ENCODE measurements around the gene SRSF3. TPM values are rescaled to one million over a fixed set of nuclear protein-coding genes. Genes with fewer than 3 reads are reported as not detected.
A peak's percentile ranks its signal among the peaks of the same experiment; 100 is the strongest.
"Not testable (repeated sequence)": the region's sequence is repeated elsewhere in the genome, so short reads cannot be mapped to it uniquely, and the experiment has no call there.

Gene SRSF3
- total RNA-seq, 1 donor from 2014 or later, result 216 TPM

DNA sequence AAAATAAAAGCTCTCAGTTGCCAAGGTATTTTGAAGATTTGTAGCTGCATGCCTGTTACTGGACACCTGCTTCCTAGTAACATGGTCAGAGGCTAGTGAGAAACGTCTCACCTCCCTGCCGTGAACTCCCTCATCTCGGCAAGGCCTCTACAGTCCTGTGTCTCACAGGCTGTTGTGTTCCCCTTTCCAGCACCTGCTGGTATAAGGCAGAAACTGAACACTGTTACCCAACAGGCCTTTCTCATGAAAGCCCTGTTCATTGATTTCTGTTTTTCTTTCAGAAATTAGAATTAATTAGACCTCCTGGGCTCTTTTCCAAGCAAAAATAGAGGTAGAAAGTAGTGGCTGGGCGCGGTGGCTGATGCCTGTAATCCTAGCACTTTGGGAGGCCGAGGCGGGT lies 17.6 kb upstream of the SRSF3 start:
- ATAC-seq, result no peak

DNA sequence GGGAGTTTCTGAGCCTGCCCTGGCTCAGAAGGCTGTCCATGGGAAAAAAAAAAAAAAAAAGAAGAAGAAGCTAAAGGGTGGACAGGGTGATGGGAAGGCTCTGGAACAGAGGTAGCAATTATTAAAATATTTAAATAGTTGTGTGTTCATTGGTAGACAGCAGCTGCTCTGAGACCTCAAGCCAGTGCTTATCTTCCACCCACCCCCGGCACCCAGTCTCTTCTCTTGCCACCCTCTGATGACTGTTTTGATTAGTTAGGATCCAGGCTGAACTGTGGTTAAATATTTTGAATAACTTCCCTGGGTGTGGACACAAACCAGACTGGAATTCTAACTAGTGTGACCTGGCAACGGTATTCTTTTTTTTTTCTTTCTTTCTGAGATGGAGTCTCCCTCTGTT lies 16.9 kb upstream of the SRSF3 start:
- ATAC-seq, result peak; percentile 66

DNA sequence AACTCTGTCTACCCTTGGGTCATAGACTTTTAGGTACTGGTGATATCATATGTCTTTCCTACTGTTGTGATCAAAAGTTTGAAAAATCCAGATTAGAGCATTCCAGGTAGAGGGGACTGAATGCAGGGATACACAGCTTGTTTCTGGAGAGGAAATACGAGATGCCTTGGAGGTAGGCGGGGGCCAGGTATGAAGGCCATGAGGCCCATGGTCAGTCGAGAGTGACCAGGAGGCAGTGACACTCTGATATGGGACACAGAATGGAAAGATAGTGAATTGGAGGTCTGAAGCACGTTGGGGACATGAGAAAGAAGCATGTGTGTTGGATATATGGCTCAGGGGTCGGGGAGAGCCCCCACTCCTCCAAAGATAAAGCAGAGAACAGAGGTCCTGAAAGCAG lies 16.1 kb upstream of the SRSF3 start:
- no peak for ATAC-seq

DNA sequence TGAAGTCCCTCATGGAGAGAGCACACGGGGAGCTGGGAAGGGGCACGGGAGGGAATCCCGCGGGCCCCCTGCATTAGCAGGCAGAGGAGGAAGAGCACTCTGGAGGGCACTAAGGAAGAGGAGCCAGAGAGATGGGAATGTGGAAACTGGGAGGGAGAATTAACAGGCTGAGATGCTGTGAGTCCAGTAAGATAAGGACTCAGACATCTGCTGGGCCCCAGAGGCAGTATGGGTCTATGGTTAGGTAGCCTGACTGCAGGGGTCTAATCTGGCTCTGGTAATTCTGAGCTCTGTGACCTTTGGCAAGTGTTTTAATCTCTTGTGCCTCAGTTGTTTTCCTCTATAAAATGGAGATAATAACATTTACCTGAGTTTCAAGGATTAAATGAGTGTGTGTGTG lies 15.7 kb upstream of the SRSF3 start:
- no peak for ATAC-seq

DNA sequence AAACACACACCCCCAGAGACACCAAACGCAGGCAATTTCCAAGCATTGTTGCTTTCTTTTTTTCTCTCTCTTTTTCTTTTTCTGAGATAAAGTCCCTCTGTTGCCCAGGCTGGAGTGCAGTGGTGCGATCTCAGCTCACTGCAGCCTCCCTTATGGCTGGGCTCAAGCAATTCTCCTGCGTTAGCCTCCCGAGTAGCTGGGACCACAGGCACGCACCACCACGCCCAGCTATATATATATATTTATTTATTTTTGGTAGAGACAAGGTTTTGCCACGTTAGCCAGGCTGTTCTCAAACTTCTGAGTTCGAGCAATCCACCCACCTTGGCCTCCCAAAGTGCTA lies 14.0 kb upstream of the SRSF3 start:
- no peak for ATAC-seq

DNA sequence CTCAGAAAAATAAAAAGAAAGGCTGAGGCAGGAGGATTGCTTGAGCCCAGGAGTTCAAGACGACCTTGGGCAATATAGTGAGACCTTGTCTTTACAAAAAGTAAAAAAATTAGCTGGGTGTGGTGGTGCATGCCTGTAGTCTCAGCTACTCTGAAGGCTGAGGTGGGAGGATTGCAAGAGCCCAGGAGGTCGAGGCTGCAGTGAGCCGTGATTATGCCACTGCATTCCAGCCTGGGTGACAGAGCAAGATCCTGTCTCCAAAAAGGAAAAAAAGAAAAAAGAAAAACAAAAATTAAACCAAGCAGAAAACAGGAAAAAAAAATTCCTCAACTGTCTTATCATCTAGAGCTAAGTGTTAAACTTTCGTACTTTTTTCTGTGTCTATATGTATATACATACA lies 12.4 kb upstream of the SRSF3 start:
- no peak for ATAC-seq

DNA sequence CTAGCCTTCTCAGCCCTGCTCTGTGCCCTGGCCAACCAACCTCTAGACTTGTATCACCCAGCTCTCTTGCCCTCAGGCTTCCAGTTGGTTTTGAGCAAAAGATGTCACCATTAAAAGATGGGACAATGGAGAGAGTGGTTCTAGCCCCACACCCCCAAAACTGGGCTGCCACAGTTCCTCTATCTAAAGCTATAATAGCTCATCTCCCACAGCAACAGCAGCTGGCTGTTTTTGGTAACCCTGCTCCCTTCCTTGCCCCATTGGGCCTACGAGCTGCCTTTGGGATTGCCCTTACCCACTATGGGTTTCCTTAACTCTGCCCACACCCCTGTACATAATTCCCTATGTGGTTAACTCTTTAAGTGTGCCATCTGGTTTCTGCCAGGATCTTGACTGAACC lies 7.6 kb upstream of the SRSF3 start:
- ATAC-seq, result no peak

DNA sequence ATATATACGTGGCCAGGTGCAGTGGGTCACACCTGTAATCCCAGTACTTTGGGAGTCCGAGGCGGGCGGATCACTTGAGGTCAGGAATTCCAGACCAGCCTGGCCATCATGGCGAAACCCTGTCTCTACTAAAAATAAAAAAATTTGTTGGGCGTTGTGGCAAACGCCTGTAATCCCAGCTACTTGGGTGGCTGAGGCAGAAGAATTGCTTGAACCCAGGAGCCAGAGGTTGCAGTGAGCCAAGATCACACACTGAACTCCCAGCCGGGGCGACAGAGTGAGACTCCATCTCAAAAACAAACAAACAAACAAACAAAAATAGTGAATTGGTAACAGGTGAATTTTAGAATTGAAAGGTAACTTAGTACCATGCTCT lies 5.1 kb upstream of the SRSF3 start:
- ATAC-seq, result not testable (repeated sequence)

DNA sequence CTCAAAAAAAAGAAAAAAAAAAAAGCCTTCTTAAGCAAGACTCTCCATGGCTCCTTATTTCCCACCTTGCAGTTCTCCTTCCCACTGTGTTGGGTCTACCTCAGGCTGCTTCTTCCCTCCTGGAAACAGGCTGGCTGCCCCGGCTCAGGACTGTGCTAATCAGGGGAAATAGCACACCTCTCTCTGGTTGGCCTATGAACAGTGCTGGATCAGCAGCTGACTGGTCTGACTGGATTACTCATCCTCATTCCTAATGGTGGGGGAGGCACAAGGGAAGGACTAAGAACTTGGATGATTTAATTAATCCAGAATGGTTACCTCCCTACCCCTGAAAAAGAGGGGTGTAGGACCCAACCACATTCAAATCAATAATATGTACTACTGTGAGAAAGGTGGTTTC lies 3.9 kb upstream of the SRSF3 start:
- peak; percentile 42 for ATAC-seq

DNA sequence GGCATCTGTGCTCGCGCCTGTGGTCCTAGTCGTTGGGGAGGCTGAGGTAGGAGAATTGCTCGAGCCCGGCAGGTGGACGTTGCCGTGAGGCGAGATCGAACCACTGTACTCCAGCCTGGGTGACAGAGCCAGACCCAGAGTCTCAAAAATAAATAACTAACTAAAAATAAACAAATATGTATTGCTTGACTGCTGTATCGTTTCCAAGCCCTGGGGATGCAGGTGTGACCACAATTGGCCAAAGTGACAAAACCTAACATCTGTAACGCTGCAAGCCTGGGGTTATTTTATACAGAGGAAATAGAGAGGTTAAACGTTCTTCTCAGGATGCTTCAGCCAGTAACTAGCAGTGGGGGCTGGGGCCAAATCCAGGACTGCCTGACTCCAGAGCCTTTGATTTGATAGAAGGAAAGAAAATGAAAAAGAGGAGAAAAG lies 1.9 kb upstream of the SRSF3 start:
- no peak for ATAC-seq

DNA sequence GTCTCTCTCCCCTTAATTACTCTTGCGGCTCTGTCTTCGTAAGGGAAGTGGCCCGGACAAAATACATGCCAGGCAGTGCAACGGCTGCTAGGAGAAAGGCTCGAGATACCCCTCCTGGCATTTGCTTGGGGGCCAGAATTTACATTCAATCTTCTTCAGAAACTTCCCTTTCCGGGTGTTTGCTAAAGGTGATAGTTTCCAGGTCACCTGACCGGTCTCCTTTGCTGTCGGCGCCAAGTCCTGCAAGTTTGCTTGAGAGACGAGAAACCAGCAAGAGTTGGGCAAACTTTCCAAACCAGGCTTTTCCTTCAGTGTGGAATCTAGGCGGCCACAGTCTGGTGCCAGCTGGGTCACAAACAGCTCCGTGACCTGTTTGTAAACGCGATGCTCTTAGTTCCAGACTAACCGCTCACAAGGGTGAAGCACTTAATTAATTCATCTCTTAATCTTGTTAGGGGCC lies 563 bp upstream of the SRSF3 start:
- peak; percentile 28 for ATAC-seq

DNA sequence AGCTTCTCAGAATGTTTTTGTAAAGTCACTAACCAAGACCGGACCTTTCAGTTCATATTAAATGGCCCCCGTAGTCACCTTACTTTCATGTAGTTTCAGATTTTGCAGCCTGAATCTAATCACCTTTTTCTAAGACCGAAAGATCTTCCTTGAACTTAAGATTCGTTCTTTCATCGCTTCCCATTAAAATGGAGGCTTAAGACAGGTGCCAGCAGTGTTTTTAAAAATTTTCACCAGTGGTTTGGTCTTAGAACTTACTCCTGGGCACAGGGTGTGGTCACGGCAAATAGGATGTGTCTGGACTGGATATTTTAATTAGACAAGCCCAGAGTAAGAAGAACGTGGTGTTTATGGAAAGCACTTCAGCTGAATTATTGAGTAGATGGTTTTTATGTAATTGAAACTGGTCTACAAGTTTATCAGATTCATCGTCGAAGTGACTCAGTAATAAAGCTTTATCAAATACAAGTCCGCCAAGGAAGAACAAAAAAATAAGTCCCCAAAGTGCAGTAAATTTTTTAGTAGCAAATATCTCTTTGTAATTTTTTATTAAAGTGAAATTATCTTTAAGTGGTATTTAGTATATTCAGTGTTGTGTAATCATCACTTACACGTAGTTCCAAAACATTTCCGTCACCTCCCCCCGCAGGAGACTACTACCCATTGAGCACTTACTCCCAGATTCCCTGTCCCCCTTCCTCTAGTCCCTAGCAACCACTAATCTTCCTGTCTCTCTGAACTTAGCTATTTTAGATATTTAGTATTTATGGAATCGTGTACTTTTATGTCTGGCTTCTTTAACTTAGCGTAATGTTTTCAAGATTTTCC lies 868 bp downstream of the SRSF3 start:
- peak; percentile 37 for ATAC-seq

DNA sequence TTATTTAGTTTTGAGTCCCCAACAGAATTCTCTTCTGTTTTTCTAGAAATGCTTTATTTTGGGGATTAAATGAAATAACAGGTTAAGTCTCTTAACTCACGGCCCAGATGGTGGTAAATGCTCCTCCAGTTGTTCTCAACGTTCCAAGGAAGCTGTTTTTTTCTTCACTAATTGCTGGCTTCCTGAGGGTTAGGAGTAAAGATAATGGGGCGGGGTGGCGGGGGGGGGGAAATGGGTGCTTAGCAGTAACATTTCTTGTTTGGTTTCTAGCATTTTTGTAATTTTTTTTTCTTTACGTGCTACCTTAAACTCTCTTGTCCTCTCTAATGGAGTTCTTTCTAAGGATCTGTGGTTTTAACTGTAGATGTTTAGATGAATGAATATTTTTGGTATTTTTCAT lies 2.2 kb downstream of the SRSF3 start:
- ATAC-seq, result no peak

DNA sequence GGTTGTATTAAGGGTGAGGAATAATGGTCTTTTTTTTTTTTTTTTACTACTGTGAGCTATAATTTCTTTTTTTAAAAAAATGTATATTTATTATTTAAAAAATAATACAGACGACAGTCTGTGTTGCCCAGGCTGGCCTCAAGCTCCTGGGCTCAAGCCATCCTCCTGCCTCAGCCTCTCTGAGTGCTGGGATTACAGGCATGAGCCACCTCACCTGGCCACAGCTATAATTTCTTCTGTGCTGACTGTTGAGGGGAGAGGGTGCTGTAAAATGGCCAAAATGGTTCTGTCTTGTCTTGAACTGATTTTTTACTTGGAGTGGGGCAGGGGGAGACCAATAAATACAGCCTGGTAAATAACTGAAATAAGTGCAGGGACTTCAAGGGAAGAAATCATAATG lies 3.6 kb downstream of the SRSF3 start:
- no peak for ATAC-seq

DNA sequence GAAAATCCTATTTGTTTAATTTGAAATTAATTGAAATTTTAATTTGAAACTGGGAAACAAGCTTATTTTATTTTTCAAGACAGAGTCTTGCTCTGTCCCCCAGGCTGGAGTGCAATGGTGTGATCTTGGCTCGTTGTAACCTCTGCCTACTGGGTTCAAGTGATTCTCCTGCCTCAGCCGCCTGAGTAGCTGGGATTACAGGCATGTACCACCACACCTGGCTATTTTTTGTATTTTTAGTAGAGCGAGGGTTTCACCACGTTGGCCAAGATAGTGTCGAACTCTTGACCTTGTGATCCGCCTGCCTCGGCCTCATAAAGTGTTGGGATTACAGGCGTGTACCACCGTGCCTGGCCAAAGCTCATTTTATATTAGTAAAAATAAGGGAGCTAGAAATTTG lies 4.2 kb downstream of the SRSF3 start:
- ATAC-seq, result no peak

DNA sequence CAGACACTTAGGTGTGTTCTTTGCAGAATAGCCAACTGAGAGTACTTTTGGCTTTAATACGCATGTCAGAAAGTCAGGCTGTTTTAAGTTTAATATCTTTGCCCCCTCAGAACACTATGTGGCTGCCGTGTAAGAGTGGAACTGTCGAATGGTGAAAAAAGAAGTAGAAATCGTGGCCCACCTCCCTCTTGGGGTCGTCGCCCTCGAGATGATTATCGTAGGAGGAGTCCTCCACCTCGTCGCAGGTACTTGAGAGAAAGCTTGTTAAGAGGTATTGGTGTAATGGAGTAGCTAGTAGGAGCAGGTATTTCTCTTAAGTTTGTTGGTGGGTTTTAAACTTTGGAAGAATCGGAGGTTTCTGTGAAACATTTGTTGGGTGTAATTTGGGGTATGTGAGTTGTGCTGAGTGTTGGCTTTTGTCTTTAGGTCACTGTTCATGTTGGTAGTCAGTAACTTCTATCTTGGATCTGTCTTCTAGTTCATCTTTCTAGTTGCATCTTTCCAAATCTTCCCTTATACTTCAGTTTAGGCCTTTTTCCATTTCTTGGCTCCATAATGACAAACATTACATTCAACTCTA lies 4.7 kb downstream of the SRSF3 start:
- ATAC-seq, result no peak

DNA sequence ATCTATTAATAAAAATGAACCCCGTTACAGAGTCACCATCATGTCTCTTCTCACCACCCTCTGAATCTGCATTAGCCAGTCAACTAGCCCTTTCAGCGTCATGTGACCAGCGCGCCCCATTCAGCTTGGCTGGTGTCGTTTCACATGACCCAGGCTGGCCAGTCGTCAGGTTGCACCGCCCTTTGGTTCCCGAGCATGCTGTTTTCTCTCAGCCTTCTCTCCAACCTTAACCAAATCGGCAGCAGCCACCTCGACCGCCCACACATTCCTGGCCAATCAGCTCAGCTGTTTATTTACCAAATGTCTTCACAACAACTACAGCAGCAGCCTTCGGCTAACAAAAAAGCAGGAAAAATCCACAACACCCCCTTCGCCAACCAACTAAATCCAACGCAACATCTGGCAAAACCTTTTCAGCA lies 5.6 kb downstream of the SRSF3 start:
- ATAC-seq, result peak; percentile 58

DNA sequence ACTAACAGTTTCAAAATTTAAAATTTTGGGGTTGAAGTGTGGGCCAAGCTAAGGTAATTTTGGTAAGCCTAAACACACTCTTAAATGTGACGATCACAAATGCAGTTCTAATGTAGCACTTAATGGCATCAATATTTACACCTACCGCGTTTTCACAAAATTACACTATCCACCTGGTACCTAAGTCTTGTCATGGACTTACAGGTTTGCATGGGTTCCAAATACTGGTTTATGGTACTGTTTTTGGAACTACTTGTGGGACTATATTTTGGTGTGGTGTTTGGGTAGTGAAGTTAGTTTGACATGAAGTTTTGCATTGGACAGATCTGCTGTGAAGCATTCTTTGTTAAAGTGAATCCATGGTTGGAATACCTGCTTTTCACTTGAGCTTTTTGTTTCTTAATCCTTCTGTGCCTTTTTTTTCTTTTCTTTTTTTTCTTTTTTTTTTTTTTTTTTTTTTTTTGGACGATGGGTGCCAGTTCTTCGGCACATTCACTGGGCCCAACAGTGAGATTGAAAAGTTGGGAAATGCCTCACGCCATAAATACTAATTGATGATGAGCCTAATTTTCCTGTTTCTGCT lies 6.5 kb downstream of the SRSF3 start:
- no peak for ATAC-seq

DNA sequence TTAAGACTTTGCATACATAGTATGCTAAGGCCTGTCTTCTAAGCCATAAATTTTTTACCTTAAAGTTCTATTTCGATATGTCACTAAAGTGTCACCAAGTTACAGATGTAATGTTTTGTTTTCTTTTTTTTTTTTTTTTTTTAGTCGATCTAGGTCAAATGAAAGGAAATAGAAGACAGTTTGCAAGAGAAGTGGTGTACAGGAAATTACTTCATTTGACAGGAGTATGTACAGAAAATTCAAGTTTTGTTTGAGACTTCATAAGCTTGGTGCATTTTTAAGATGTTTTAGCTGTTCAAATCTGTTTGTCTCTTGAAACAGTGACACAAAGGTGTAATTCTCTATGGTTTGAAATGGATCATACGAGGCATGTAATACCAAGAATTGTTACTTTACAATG lies 7.7 kb downstream of the SRSF3 start:
- ATAC-seq, result not testable (repeated sequence)

DNA sequence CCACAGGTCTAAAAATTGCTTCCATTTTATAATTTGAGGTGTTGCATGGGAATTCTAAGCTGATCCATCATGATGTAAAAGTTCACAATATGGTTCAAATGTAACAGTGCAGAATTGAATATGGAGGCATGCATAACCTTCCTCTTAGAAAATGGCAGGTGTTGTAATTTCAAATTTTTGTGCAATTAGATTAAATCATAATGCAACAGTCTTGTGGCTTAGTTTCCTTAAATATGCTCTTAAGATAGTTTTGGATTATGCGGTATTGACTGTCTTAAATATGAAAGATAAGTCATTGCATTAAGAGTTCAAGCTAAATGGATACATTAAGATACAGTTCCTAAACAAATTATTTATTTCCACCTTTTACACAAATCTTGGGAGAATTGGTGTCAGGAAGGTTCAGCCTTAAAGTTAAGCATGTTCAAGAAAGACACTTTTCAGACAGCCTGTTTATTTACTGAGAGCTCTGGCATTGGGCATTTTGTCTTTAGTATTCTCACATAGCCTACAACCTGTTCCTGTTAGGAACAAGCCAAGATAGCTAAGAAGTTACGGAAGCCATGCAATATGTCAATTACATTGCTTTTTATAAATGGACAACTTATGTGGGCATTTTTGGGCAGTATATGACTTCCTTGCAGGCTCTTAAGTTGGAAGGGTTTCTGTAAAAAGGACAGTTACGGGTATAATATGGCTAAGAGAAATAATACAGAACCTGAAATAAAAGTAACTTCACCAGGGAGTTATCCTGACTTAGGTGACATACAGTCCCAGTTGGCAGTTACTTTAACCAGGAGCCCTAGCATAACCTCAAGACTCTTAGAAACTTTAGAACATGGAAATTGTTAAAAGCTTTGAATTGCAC lies 9.3 kb downstream of the SRSF3 start:
- ATAC-seq, result no peak

DNA sequence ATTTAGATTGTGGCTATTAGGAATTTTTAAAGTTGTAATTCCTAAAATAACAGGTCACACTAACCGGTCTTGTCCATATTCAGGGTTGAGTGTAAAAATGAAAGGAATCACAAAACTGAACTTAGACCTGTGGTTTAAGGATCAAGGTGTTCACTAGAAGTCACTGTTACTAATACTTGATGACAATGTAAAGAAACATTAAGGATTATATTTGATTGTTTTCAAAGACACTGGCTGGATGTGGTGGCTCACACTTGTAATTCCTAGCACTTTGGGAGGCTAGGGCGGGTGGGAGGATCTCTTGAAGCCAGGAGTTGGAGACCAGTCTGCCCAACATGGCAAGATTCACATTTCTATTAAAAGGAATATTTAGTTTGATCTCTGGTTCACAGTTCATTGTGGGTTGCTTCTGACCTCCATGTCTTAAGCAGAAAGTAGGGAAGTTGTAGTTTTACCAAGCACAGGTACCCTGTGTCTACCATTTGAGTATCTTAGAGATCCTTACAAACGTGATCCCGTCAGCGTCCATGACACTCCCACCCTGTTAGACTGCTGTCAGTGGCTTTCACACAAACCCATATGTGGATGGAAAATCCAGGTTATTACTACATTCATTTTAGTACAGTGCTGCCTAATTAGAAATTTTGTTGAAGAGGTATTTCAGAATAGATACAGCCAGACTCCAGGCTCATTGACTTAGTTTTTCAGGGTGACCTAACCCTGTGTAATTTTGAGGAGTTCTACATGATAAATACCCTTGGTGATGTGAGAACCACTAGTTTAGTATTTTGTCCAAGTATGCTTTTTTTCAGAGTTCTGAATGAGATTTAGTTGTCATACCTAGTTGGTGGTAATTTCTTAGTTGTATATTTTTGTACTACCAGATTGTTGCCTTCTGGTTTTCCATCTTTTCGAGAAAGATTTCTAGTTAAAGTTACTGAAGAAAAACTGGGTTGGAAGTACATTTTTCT lies 10.2 kb downstream of the SRSF3 start:
- ATAC-seq, result no peak

DNA sequence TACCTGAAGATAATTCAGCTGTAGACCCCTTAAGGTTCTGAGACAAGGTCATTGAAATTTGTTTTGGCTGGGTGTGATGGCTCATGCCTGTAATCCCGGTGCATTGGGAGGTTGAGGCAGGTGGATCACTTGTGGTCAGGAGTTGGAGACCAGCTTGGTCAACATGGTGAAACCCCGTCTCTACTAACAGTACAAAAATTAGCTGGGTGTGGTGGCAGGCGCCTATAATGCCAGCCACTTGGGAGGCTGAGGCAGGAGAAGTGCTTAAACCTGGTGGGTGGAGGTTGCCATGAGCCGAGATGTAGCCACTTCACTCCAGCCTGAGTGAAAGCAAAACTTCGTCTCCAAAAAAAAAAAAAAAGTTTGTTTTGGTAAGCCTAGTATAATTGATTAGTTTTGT lies 11.0 kb downstream of the SRSF3 start:
- no peak for ATAC-seq

Data from esophagus mucosa (tissue), 1 donor.